Psoas muscle (tissue), 8 donors: ENCODE results near the gene SRXN1. TPM values are rescaled to one million over a fixed set of nuclear protein-coding genes. Genes with fewer than 3 reads are reported as not detected.

Experiments
- ATAC-seq, 4 donors: fragments of 200-7000 bp; cut with Tn5 transposase; one replicate each; pipeline ENCODE4 v1.9.1; 2020; ENCODE audit warnings: moderate library complexity in 3 of 4, mild to moderate bottlenecking in 2 of 4
- DNase-seq, 2 donors: peaks; one replicate each; pipeline ENCODE4 v3.0.0-alpha.2; 2020
- H3K27ac ChIP-seq: fragments of 200-600 bp; one replicate; pipeline ENCODE4 v1.8.0; 2022
- H3K27me3 ChIP-seq, 3 donors: fragments of 200-600 bp in 1 of 3; one replicate each; pipeline versions ENCODE4 v1.6.1 to v1.8.0; 2013 to 2022; ENCODE audit warnings: low read length in 2 of 3, mild to moderate bottlenecking in 2 of 3, moderate library complexity in 1 of 3; ENCODE audit not compliant: insufficient read depth in 3 of 3
- H3K36me3 ChIP-seq, 2 donors: fragments of 200-600 bp in 1 of 2; one replicate each; pipeline versions ENCODE4 v1.6.1 to v1.8.0; 2013 to 2022; ENCODE audit warnings: low read depth in 1 of 2, mild to moderate bottlenecking in 1 of 2, moderate library complexity in 1 of 2; ENCODE audit not compliant: insufficient read depth in 1 of 2
- H3K4me1 ChIP-seq: fragments of 200-600 bp; one replicate; pipeline ENCODE4 v1.8.0; 2022
- H3K4me3 ChIP-seq: fragments of 200-600 bp; one replicate; pipeline ENCODE4 v1.8.0; 2022; ENCODE audit warnings: mild to moderate bottlenecking
- H3K9me3 ChIP-seq: fragments of 200-600 bp; one replicate; pipeline ENCODE4 v1.8.0; 2022
- CTCF ChIP-seq: fragments of 200-600 bp; IDR thresholded peaks from one replicate; pipeline ENCODE4 v1.8.0; 2022; ENCODE audit warnings: antibody characterized with exemption
- WGBS, 3 donors: extraction: QIAGEN DNeasy Blood & Tissue Kit; methylation state at CpG; one replicate each; pipeline versions ENCODE4 v1.1.6 to v1.1.7; 2013; 5-methylcytosine and 5-hydroxymethylcytosine counted together
- intact Hi-C, 2 donors: fragments of 100-400 bp; cut with DNase I; formaldehyde crosslinking; loops; one replicate each; pipeline versions ENCODE4 v1.11.0 to v1.14.2; 2022
- long read RNA-seq, 2 donors: library from polyadenylated mRNA; unstranded; transcript quantifications; one replicate each; pipeline ENCODE4 v2.0.0, GENCODE V29; 2021
- polyA plus RNA-seq, 3 donors: library from polyadenylated mRNA; stranded (reverse); fragments of 200-250 nt; gene quantifications; one replicate each; pipeline ENCODE4 v1.2.3, GENCODE V29; 2013
- total RNA-seq, 4 donors: library from RNA; stranded (reverse); fragmentation: NEBNext Ultra II Directional in 2 of 4; extraction: Animal tissue kit (Norgen Biotek cat#: 25700) in 2 of 4; gene quantifications; one replicate each; pipeline versions ENCODE4 v1.2.1 to v1.2.4, GENCODE V29; 2021 to 2023
- donor health status: healthy with polysubstance abuse.
- donor health status: DM: no; HTN: no; CAD: no; lungs with moderate emphysema.
- donor health status: Bipolar disorder and iron deficiency.
- donor health status: healthy.
- donor health status: DM: yes; HTN: yes; CAD: no.
- donor health status: DM: no; HTN: no; CAD: no.
- donor health status: DM: no; HTN: no; CAD: no.
- donor health status: DM: yes; HTN: yes; CAD: no.

The SRXN1 gene
- total RNA-seq (100 to 1,000 TPM in 1 of 4 donors, 10 to 100 TPM in 3; 30.7 to 150 (median 57.0) TPM), polyA plus RNA-seq (100 to 1,000 TPM in 2 of 3 donors, 10 to 100 TPM in 1; 37.9 to 172 (median 123) TPM)
- long read RNA-seq, donor 1, transcript SRXN1-201 (2 exons, 2,698 nt), result major isoform, 475 of 553 reads
- long read RNA-seq, donor 1, partial matches to known transcripts, result 0 of 553 reads
- long read RNA-seq, donor 1, other reads (novel, unspliced or antisense), result 78 of 553 reads
- long read RNA-seq, donor 2, transcript SRXN1-201 (2 exons, 2,698 nt), result major isoform, 604 of 693 reads
- long read RNA-seq, donor 2, partial matches to known transcripts, result 0 of 693 reads
- long read RNA-seq, donor 2, other reads (novel, unspliced or antisense), result 89 of 693 reads

GRCh38 chr20:653110-653589 lies at the start of gene SRXN1:
Gene SRXN1 (minus strand): TSS chr20:653200. CDS start chr20:653185, 15 bp downstream.
- intact Hi-C loops, result loop anchor here (5.0 to 10.0 kb wide), 4 partner anchors 74 to 182 kb away; partner anchors contain the start of gene FAM110A (in 1 of the 2)
- DNase-seq (peak; percentile 95 to 97), ATAC-seq (peak; percentile 95 to 97 (median 96))
- H3K27me3 ChIP-seq, result peaks cover 0 to 3% (median 0%) of the 10 kb centered on the region in 3 donors
- peak within 1 kb of the TSS; percentile 89 for H3K27ac ChIP-seq
- peaks cover 14 to 32% of the 10 kb centered on the region in 2 donors for H3K36me3 ChIP-seq
- no peaks in the 10 kb centered on the region for H3K9me3 ChIP-seq
- WGBS, 3 donors, result 0 to 1% (median 0%) methylated on average over 34 to 74 of the region's 74 CpGs
- peaks cover 11% of the 10 kb centered on the region for H3K4me1 ChIP-seq
- peak within 1 kb of the TSS; percentile 85 for H3K4me3 ChIP-seq
- peak; percentile 65 for TF ChIP-seq CTCF

DNA sequence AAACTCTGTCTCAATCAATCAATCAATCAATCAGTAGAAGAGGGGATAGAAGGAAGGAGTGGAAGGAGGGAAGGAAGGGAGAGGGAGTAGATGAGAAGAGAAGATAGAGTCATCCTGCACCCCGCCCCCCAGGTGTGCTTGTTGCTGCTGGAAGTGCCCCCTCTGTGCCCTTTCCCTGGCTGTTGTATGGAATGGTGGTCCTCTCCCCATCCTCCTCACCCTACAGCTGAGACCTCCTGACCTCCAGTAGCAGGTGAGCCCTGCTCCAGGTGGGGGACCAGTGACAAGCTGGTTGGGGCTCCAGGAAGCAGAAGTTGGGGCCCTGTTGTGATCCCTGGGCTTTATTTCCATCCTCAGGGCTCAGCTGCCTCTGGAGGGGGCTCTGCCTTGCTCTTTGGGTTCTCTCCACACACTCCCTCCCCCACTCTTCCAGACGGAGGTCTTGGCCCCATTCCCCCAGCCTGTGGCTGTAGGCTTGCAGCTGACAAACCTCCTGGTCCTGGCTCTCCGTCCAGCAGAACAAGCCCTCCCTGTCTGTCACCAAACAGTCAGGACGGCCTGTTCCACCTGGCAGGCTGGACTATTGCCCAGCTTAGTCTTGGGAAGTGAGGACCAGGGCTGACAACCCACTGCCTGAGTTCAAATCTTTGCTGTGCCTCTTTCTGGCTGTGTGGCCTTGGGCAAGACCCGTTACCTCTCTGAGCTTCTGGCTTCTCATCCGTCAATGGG lies 48.6 kb upstream of the SRXN1 start:
- no peak overlapping the region for H3K27ac ChIP-seq
- TF ChIP-seq CTCF, result no peak
- DNase-seq (no peak), ATAC-seq (peak; percentile 24 to 66 (median 64))
- no peaks in the 10 kb centered on the region for H3K36me3 ChIP-seq
- no peak overlapping the region for H3K4me3 ChIP-seq
- intact Hi-C loops, result no loop called here
- peaks cover 3% of the 10 kb centered on the region for H3K4me1 ChIP-seq
- 46 to 55% (median 49%) methylated on average over 6 of the region's 6 CpGs for WGBS, 3 donors
- no peaks in the 10 kb centered on the region for H3K9me3 ChIP-seq
- H3K27me3 ChIP-seq, result peaks cover 0 to 2% (median 0%) of the 10 kb centered on the region in 3 donors

DNA sequence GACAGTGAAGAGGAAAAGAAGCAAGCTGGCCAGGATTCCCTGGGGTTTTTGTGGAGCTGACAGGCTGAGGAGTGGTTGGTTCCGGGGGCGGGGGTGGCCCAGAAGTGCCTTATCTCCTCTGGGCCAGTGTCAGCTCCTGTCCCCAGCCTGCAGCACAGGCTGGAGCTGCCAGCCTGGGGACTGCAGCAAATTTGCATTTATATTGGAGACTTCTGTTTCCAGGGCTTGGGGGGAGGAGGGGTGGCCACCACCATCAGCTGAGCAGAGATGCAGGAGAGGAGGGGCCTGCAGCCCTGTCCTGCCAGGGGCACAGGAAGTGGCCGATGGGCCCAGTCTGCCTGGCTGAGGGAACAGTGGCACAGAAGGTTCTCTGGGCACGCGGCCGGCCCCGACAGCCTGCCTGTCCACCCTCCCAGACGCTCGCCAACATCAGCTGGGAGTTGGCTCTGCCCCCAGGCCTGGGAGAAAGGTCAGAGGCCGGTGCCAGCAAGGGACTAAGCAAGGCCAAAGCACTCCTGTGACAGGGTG lies 46.9 kb upstream of the SRXN1 start:
- intact Hi-C loops, result no loop called here
- no peak overlapping the region for H3K4me3 ChIP-seq
- peak overlapping the region; percentile 21 for H3K27ac ChIP-seq
- peak; percentile 42 to 80 for DNase-seq
- H3K4me1 ChIP-seq, result peaks cover 3% of the 10 kb centered on the region
- no peak for TF ChIP-seq CTCF
- 12 to 25% (median 22%) methylated on average over 10 of the region's 10 CpGs for WGBS, 3 donors
- peak; percentile 69 to 95 (median 92) for ATAC-seq
- peaks cover 0 to 2% (median 0%) of the 10 kb centered on the region in 3 donors for H3K27me3 ChIP-seq
- no peaks in the 10 kb centered on the region for H3K36me3 ChIP-seq
- no peaks in the 10 kb centered on the region for H3K9me3 ChIP-seq

- Histone ChIP-seq H3K9me3 (no peaks in the 10 kb centered on the region), H3K36me3 (no peaks in the 10 kb centered on the region), H3K4me1 (peaks cover 3% of the 10 kb centered on the region), H3K27ac (peak overlapping the region; percentile 21), H3K27me3 (peaks cover 0 to 2% (median 0%) of the 10 kb centered on the region in 3 donors), H3K4me3 (no peak overlapping the region)
- intact Hi-C loops, result no loop called here
- no peak for ATAC-seq
- no peak for DNase-seq
- 49 to 62% (median 54%) methylated on average over 6 of the region's 6 CpGs for WGBS, 3 donors
- no peak for TF ChIP-seq CTCF
Observed at GRCh38 chr20:699342-699741, 46.3 kb upstream of the SRXN1 start.
